Endodermal cell (in vitro differentiated cells): Measurements from ENCODE around the gene ATOH8. TPM values are rescaled to one million over a fixed set of nuclear protein-coding genes. Genes with fewer than 3 reads are reported as not detected.

Experiments
- DNase-seq: peaks from one replicate; pipeline ENCODE4 v3.0.0-alpha.2; 2017
- H3K27ac ChIP-seq: 2 replicates; pipeline ENCODE4 v1.5.1; 2013; ENCODE audit warnings: mild to moderate bottlenecking, low read depth, low read length, moderate library complexity
- H3K27me3 ChIP-seq: 2 replicates; pipeline ENCODE4 v1.6.1; 2013; ENCODE audit warnings: mild to moderate bottlenecking, low read length, moderate library complexity; ENCODE audit not compliant: insufficient read depth, control insufficient read depth, poor library complexity, severe bottlenecking
- H3K36me3 ChIP-seq: 2 replicates; pipeline ENCODE4 v1.7.0; 2013; ENCODE audit warnings: mild to moderate bottlenecking, low read length, moderate library complexity; ENCODE audit not compliant: control insufficient read depth, insufficient read depth
- H3K4me1 ChIP-seq: one replicate; pipeline ENCODE4 v1.7.0; 2013; ENCODE audit warnings: low read length; ENCODE audit not compliant: control insufficient read depth, insufficient read depth
- H3K4me3 ChIP-seq: 2 replicates; pipeline ENCODE4 v1.5.1; 2013; ENCODE audit warnings: mild to moderate bottlenecking, low read length, moderate library complexity
- H3K9ac ChIP-seq: 2 replicates; pipeline ENCODE4 v1.6.1; 2013; ENCODE audit warnings: mild to moderate bottlenecking, low read length, moderate library complexity; ENCODE audit not compliant: poor library complexity, severe bottlenecking; ENCODE audit errors: extremely low read depth
- H3K9me3 ChIP-seq: 2 replicates; pipeline ENCODE4 v1.6.1; 2013; ENCODE audit warnings: mild to moderate bottlenecking, low read length, moderate library complexity; ENCODE audit not compliant: control insufficient read depth
- H3K27ac Mint-ChIP-seq: 2 replicates; pipeline ENCODE4 v1.8.0; 2020; ENCODE audit warnings: mixed read lengths
- H3K27me3 Mint-ChIP-seq: 2 replicates; pipeline ENCODE4 v1.8.0; 2021; ENCODE audit warnings: mild to moderate bottlenecking, mixed read lengths; ENCODE audit not compliant: insufficient read depth
- H3K36me3 Mint-ChIP-seq: 2 replicates; pipeline ENCODE4 v1.8.0; 2020; ENCODE audit warnings: low read depth, mixed read lengths
- H3K4me1 Mint-ChIP-seq: 2 replicates; pipeline ENCODE4 v1.8.0; 2020; ENCODE audit warnings: mixed read lengths
- H3K4me3 Mint-ChIP-seq: 2 replicates; pipeline ENCODE4 v1.8.0; 2020; ENCODE audit warnings: mild to moderate bottlenecking, moderate library complexity, mixed read lengths
- H3K9me3 Mint-ChIP-seq: 2 replicates; pipeline ENCODE4 v1.8.0; 2020; ENCODE audit warnings: mild to moderate bottlenecking, mixed read lengths
- CTCF ChIP-seq: fragments of 200-600 bp; sonication (generic); conservative IDR thresholded peaks from 2 replicates; pipeline ENCODE4 v1.5.0; 2021; ENCODE audit warnings: antibody characterized with exemption, mild to moderate bottlenecking
- WGBS, 2 experiments: methylation state at CpG; one replicate each; pipeline versions ENCODE4 v1.1.5 to v1.1.7; 2013; ENCODE audit warnings: missing lambda C conversion rate in 2 of 2, mixed read lengths in 1 of 2; ENCODE audit not compliant: insufficient coverage in 1 of 2, insufficient read length in 1 of 2; 5-methylcytosine and 5-hydroxymethylcytosine counted together
- total RNA-seq, 2 donors: library from RNA; stranded (reverse); fragmentation: NEBNext Ultra II Directional in 1 of 2; extraction: Animal tissue kit (Norgen Biotek cat#: 25700) in 1 of 2; gene quantifications; 2 replicates in 1 of 2; 3 replicates in 1 of 2; pipeline ENCODE4 v1.2.1, GENCODE V29; 2021

Gene ATOH8
- total RNA-seq, 2 donors from 2014 or later, result 1.3 to 1.6 TPM

DNA sequence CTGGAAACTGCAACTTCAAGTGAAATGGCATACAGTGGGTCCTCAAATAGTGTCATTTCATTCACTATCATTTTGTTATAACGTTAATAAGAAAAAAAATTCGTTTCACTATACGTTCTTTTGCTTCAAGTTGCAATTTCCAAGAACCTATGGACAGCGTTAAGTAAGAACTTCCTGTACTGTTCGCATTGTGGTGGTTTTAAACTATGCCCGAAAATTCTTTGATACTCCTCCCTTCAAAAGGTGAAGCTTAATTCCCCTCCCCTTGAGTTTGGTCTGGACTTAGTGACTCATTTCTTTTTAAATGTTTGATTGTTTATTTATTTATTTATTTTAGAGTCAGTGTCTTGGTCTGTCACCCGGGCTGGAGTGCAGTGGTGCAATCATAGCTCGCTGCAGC lies 39.0 kb upstream of the ATOH8 start:
- DNase-seq, result no peak

GRCh38 chr2:85716346-85716914 lies 37.4 kb upstream of the ATOH8 start:
- peaks cover 6% of the 10 kb centered on the region for H3K27me3 ChIP-seq
- peaks cover 32% of the 10 kb centered on the region for H3K4me1 Mint-ChIP-seq
- H3K27ac ChIP-seq, result no peak overlapping the region
- 89% methylated on average over 12 to 13 of the region's 13 CpGs for WGBS, 2 experiments
- peaks cover 9% of the 10 kb centered on the region for H3K9me3 ChIP-seq
- peaks cover 6% of the 10 kb centered on the region for H3K9me3 Mint-ChIP-seq
- H3K27ac Mint-ChIP-seq, result peak overlapping the region; percentile 32
- H3K4me3 ChIP-seq, result no peak overlapping the region
- no peak overlapping the region for H3K9ac ChIP-seq
- peaks cover 13% of the 10 kb centered on the region for H3K4me1 ChIP-seq
- peaks cover 17% of the 10 kb centered on the region for H3K27me3 Mint-ChIP-seq
- H3K36me3 Mint-ChIP-seq, result no peaks in the 10 kb centered on the region
- DNase-seq, result no peak
- no peaks in the 10 kb centered on the region for H3K36me3 ChIP-seq
- TF ChIP-seq CTCF, result no peak
- no peak overlapping the region for H3K4me3 Mint-ChIP-seq

More for the DNA sequence above, 39.0 kb upstream of the ATOH8 start:
- WGBS, 2 experiments, result 93 to 94% methylated on average over 6 to 8 of the region's 8 CpGs
- H3K4me1 ChIP-seq, result peaks cover 25% of the 10 kb centered on the region
- Mint-ChIP-seq H3K9me3 (no peaks in the 10 kb centered on the region), H3K27ac (no peak overlapping the region), H3K27me3 (peaks cover 15% of the 10 kb centered on the region), H3K4me3 (no peak overlapping the region), H3K36me3 (no peaks in the 10 kb centered on the region), H3K4me1 (peaks cover 47% of the 10 kb centered on the region)
- H3K27me3 ChIP-seq, result peaks cover 6% of the 10 kb centered on the region
- no peak overlapping the region for H3K27ac ChIP-seq
- TF ChIP-seq CTCF, result no peak
- H3K9me3 ChIP-seq, result no peaks in the 10 kb centered on the region
- no peak overlapping the region for H3K4me3 ChIP-seq
- H3K36me3 ChIP-seq, result no peaks in the 10 kb centered on the region
- H3K9ac ChIP-seq, result no peak overlapping the region

- Mint-ChIP-seq H3K36me3 (no peaks in the 10 kb centered on the region), H3K27me3 (peaks cover 19% of the 10 kb centered on the region), H3K9me3 (peaks cover 6% of the 10 kb centered on the region), H3K4me3 (no peak overlapping the region), H3K27ac (no peak overlapping the region), H3K4me1 (peaks cover 28% of the 10 kb centered on the region)
- 79 to 84% methylated on average over 9 to 15 of the region's 15 CpGs for WGBS, 2 experiments
- Histone ChIP-seq H3K9me3 (peaks cover 9% of the 10 kb centered on the region), H3K27ac (no peak overlapping the region), H3K4me3 (no peak overlapping the region), H3K9ac (no peak overlapping the region), H3K27me3 (peaks cover 6% of the 10 kb centered on the region), H3K4me1 (peaks cover 13% of the 10 kb centered on the region), H3K36me3 (no peaks in the 10 kb centered on the region)
- DNase-seq, result no peak
- no peak for TF ChIP-seq CTCF
Measured at GRCh38 chr2:85717308-85718008, 36.3 kb upstream of the ATOH8 start.
